Stimulated activated CD8-positive, alpha-beta memory T cell treated with anti-CD3 and anti-CD28 coated beads, Interleukin-7, amount 100 ng/mL, for 4 hours (primary cell): ENCODE results near the gene MSANTD1.

Source experiments
- DNase-seq, 2 donors: peaks; one replicate each; pipeline ENCODE4 v3.0.0-alpha.2; 2020; ENCODE audit warnings: low read depth in 2 of 2

Gene MSANTD1

DNA sequence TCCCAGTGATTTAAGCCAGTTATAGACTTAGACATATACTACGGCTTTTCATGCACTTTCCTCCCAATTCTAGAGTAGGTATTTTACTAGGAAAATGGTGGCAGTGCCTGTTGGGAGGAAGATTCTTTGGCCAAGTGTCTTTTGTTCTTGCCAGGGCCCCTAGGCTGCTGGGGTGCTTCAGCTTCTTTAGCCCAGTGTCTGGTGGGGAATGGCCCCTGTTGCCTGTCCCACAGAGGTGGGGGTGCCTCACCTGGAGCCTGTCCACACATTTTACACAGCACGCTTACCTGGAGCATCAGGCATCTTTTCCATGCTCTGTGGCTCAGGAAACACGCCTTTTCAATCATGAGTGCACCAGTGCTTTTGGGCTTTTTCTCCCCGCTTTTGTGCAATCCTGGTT, 33.2 kb upstream of the MSANTD1 start:
- no peak for DNase-seq

DNA sequence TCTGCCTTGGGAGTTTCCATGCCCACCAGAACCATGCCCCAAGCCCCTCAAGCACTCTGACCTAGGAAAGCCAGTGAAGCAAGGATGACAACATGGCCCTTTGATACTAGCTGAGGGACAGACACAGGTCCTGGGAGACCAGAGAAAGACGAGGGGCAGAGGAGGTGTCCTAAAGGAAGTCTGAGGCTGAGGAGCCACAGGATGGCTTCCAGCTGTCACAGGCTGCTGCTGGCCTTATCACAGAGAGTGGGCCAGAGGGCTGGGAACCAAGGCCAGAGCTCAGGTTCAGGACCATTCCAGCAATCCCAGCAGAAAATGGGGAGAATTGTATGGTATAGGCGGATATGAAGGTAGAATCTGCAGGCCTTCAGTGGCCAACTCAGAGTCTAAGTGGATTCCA, 31.7 kb upstream of the MSANTD1 start:
- DNase-seq: no peak

DNA sequence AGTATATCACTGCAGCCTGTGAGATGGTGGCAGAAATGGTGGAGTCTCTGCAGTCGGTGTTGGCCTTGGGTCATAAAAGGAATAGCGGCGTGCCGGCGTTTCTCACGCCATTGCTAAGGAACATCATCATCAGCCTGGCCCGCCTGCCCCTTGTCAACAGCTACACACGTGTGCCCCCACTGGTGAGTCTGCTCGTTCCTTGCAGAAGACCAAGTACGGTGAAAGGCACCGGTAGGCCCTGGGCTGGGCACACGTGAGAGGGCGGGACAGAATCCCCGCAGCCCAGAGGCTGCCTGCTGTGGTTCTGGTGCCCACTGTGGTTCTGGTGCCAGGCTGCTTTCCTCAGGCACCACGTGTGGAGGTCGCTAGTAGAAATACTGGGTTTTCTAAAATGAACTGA, 31.2 kb upstream of the MSANTD1 start:
- no peak for DNase-seq

DNA sequence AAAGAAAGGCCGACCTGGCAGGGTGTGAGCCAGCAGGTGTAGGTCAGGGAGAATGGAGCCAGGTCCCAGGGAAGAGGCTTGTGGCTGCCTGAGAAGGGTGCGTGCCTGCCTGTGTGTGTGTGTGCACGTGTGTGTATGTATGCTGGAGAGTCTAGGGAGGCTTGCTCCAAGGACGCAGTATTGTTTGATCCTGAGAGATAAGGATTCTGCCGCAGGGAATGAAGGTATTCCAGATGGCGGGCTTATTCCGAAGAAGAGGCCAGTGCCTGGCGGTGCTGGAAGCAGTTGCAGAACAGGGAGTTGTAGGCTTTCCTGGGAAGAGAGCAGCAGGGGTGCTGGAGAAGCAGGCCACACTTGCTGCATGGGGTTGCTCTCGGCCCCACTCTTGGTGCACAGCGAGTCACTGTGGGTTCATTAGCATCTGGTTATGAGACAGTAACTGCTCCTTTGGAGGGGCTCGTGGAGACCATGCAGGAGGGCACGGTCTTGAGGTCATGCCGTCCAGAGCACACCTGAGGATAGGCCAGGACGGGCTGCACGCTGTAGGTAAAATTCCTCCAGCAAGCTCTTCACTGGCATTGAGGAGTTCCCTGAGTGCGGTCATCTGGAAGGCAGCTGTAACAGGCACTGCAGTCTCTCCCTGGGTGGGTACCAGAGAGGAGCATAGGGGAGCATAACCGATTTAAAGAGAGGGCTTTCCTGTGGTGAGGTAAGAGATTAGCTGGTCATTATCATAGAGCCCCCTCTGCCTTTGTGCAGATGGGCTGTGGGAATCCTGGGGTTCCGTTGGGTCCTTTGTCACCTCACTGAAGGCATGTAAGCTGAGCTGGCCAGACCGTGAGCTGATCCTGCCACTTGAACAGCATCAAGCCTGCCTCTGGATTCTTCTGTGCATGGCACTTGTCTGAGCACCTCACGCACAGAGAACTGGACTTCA, 29.9 kb upstream of the MSANTD1 start:
- no peak for DNase-seq

DNA sequence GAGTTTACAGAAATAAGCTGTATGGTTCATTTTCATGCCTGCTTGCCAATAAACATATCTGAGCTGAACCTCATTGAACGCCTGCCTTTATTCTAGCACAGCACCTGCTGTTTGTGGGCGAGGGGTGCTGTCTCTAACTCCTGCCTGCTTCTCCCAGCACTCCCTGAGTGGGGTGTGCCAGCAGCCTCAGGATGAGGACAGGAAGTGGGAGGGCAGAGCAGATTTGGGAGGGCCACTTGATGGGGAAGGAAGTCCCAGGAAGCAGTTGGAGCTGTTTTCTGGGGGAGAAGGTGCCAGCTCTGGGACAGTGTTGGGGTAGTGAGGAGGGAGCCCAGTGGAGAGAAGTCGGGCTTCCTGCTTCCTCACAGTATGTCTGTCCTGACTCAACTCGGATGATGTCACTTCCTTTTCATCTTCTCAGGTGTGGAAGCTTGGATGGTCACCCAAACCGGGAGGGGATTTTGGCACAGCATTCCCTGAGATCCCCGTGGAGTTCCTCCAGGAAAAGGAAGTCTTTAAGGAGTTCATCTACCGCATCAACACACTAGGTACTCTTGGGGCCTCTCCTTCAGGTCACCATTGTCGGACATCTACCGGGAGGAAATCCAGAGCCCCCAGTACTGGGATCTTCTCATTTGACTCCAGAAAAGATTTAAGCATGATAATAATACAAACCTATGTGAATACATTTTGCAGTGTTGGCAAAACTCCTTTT, 29.0 kb upstream of the MSANTD1 start:
- no peak for DNase-seq

DNA sequence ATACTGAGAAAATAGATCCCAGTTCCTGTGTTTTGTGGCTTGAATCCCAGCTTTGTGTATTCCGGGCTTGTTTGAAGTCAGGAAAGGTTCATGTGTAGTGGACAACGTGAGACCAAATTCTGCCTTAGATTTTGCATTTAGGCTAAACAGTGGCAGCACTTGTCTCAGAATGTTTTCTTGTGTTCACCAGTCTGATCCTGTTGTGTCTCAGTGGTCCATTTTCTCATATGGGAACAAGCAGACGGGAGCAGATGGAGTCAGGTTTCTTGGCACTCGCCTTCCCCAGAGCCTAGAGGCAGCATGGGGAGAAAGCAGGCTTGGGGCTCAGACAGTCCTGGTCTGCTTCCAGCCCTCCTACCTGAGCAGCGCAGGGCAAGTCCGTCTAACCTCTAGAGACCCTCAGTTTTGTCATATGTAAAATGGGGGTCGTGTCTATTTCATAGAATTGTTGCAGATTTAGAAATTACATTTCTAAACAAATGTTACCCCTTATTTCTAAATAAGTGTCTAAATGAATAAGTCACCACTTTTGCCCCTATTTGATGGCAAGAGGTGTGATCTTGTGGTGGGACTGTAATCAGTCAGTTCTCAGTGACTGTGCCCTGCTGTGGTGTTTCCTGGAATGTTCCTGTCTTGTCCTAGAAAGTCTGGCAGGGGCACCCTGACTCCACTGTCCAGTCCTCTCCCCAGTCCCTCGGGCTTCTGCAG, 28.3 kb upstream of the MSANTD1 start:
- no peak for DNase-seq

DNA sequence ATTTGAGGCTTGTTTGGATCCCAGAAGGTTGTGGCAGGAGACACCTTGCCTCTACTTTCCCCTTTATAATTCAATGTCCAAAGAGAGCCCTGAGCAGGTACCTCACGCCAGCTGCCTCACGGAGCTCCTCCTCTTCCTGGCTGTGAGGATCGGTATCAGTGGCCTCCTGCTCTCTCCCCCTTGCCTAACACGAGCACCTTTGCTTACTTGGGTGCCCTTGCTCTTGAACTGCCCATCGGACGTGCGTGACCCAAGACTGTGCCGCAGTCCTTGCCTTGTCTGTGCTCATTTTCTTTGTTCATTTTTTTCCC, 27.8 kb upstream of the MSANTD1 start:
- no peak for DNase-seq

DNA sequence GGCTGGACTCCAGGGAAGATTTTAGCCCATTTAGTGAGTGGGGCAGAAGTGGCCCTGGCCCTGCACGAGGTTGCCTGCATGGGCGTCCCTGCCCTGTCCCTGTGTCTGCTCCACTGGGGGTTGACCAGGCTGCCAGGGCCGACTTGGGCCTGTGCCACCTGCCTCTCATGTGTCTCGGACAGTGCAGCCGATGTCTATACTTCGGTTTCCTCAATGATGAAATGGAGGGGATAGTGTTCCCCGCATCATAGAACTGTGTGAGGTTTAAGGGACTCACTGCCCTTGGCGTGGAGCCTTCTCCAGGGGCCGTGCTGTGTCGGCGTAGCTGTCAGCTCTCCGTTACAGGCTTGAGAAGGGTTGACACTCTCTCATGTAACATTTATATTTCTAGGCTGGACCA, 27.0 kb upstream of the MSANTD1 start:
- DNase-seq: no peak

DNA sequence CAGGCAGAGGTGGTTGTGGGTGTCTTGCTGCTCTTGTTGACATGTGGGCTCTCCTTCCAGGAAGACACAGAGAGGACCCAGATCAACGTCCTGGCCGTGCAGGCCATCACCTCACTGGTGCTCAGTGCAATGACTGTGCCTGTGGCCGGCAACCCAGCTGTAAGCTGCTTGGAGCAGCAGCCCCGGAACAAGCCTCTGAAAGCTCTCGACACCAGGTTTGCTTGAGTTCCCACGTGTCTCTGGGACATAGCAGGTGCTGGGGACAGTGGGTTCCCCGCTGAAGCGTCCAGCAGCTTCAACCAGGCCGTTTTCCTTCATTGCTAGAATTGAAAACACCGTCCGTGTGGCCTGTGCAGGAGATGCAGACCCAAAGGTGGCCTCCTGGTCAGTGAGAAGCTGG, 25.6 kb upstream of the MSANTD1 start:
- no peak for DNase-seq

DNA sequence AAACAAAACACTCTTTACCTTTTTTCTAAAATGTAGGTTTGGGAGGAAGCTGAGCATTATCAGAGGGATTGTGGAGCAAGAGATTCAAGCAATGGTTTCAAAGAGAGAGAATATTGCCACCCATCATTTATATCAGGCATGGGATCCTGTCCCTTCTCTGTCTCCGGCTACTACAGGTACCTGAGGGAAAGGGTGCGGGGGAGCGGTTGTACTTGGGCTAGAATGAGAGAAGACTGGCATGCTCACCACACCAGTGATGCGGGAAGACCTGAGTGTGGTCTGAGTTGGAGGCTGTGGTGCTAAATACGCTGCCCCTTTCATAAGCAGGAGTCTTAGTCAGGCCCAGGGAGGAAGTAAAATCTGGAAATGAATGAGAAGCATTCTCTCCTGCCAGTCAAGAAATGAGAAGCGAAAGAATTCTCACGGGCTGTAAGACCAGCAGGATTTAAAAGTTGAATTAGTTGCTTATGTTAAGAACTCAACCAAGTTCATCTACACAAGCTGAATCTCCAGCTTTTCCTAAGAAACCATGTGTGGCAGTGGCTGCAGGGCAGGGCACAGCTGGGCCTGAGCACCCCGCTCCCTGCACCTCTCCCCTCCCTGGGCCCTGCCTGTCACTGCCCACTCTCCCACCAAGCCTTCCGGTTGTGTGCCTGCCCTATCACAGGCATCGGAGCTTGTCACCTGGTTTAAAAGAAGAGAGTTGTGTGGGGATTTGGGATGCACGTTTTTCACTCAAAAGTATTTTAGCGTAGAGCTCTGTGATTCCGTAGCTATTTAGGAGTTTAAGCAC, 24.8 kb upstream of the MSANTD1 start:
- DNase-seq: no peak

DNA sequence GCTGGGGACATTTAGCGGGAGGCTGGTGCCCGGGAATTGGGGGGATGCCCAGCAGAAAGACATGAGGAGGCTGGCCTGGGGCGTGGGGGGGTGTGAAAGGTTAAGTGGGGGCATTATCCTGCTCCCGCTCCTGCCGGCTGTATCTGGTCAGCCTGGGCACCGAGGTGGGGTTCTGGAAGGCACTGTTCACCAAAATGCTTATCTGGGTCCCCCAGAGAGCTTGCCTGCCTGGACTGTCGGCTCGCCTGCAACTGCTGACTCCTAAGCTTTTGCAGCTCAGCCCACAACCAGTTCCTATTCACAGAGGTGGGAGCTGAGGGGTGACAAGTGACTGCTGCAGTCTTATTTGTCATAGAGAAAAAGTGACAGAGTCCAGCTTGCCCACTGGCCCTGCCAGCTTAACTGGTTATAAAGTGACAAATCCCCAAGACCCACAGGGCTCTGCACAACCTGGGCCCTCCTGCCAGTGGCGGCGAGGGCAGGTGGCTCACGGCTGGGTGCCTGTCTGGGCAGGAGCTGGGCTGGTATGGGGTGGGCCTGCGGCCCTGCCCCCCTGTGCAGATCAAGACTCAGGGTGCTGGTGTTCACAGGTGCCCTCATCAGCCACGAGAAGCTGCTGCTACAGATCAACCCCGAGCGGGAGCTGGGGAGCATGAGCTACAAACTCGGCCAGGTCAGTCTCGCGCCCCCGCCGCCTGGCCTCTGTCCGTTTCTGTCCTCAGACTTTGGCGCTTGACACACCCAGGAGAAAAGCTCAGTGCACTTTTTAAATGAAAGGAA, 23.7 kb upstream of the MSANTD1 start:
- no peak for DNase-seq

DNA sequence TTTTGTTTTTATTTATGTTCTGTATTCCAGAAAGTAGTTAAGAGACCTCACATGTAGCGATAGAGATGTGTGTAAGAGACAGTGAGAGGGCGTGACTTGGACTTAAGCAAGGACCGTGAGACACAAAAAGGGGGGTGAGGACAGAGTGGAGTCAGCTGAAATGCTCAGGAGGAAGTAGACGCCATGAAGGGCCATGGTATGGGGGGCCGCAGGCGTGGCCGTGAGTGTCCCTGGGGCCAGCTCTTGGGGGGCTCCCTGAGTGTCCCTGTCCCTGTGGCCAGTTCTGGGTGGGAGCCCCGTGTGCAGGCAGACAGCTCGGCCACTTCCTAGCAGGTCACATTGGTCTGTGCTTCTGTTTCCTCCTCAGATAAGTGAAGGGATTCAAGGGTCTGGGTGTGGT, 23.0 kb upstream of the MSANTD1 start:
- DNase-seq: no peak

DNA sequence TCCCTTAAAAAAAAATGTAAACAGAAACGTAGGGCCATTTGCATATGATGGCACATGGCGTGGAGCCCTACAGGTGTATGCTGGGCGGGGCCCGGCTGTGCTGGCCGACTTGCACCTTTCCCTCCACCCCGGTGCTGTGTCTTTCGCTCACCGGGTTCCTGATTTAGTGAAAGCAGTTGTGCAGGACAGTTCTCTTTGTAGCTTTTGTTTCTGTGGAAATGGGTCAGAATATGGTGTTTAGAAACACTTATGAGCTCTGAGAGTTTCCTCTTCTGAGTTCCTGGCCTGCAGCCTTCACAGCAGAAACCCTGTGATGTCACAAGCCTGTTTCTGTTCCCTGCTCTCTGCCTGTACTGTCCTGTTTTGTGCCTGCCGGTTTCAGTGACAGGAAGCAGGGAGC, 22.5 kb upstream of the MSANTD1 start:
- no peak for DNase-seq

DNA sequence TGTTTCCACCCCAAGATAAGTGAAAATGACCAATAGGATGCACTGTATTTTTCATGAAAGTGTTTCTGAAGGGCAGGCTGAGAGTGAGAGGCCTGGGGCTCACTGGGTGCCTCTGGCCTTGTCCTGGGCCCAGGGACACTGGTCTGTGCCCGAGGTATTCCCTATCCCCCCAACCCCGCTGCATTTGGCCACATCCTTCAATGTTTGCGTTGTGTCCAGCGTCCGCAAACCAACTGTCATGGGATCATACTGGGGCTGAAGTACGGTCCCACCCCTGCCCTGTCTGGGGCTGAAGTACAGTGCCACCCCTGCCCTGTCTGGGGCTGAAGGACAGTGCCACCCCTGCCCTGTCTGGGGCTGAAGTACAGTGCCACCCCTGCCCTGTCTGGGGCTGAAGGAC, 22.0 kb upstream of the MSANTD1 start:
- no peak for DNase-seq

DNA sequence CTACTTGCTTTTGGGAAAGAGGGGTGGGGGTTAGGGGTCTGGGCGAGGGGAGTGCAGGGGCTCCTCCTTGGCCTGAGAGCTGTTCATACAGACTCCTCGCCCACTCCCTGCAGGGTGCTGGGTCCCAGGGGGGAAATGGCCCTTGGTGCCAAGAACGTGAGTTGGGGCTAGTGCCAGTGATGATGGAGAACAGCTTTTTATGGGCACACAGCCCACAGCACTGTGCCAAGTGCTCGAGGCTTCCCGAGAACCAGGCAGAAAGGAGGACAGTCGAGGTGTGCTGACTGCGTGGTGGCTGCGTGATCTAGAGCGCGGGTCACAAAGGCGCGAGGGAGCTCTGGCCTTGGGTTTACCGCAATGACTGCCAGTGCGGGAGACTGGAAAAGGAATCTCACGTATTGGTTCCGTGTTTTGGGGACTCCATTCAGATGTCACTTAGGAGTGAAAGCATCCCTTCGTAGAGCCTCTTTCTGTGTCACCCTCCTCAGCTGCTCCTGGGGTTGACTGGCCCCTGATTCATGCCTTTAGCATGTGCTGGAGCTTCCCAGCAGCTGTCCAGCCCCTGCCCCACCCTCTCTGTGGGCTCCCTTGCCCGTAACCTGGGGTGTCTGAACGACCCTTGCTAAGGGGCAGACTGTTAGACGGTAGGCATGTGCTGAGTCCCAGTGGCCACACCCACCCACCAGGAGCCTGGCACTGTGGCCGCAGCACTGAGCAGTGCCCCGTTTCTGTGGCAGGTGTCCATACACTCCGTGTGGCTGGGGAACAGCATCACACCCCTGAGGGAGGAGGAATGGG, 20.9 kb upstream of the MSANTD1 start:
- no peak for DNase-seq

DNA sequence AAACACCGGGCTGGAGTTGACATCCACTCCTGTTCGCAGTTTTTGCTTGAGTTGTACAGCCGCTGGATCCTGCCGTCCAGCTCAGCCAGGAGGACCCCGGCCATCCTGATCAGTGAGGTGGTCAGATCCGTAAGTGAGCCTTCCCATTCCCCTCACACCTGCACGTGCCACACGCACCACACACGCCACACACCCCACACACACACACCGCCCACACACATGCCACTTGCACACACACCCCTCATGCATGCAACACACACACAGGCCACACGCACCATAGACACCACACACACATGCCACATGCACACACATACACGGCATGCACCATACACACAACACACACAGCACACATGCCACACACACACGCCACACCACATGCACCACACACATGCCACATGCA, 20.1 kb upstream of the MSANTD1 start:
- no peak for DNase-seq

DNA sequence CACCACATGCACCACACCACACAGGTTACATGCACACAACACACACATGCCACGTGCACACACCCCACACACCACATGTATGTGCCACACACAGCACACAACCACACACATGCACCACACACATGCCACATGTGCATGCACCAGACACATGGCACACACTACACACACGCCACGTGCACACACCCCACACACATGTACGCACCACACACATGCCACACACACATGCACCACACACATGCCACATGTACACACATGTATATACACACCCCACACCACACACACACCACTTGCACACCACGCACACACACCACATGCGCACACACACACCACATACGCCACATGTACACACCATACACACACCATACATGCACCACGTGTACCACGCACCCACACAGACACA, 19.6 kb upstream of the MSANTD1 start:
- no peak for DNase-seq

DNA sequence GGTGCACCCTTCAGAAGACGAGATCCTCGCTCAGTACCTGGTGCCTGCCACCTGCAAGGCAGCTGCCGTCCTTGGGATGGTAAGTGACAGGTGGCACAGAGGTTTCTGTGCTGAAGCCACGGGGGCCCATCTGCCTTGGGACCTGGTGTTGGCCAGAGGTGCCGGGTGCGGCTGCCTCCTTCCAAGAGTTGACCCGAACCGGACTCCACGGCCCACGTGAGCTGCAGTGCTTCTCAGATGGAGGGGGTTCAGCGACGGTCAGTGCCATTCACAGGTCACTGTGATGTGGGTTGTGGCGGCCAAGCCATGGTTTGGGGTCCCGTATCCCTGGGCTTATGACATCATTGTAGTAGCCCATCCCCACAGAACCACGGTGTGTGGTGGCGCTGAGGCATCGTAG, 19.0 kb upstream of the MSANTD1 start:
- DNase-seq: no peak

DNA sequence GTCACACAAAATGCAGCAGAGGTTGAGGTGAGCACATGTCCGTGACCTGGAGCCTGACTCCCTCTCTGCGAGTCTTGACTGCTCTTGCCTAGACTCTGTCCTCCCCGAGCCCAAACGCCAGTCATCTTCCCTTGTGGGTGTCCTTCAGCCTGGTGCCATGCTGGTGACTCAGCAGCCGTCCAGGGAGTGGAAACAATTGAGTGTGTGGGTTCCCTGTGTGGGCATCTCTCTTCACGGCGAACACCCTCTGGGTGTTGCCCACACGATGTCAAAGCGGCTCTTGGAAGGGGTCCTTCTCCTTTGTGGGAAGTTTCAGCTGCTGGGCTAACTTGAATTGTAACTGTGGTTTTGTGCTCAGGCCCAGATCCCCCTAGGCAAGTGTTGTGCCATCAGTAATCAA, 17.5 kb upstream of the MSANTD1 start:
- DNase-seq: no peak

DNA sequence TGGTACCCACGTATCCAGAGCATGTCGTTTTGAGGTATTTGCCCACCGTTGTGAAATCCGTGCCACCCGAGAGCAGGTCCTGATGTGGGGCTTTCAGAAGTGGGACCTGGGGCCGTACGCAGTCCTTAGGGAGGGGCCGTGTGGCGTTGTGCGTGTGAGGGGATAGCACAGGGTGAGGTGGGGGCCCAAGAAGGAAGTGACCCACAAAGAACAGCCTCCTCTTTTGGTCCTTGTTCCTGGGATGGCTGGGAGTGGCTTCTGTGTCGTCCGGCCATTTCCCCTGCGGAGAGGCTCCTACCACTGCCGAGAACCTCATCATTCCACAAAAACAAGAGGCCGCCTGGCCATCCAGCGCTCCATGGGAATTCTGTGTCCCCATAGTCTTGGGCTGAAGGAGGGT, 17.0 kb upstream of the MSANTD1 start:
- DNase-seq: no peak
